ENCODE results near the gene CHST7. TPM values are rescaled to one million over a fixed set of nuclear protein-coding genes. Genes with fewer than 3 reads are reported as not detected.
"Not testable (repeated sequence)": the region's sequence is repeated elsewhere in the genome, so short reads cannot be mapped to it uniquely, and the experiment has no call there.

CHST7 gene
- total RNA-seq, 1 experiment from 2014 or later: 6.1 TPM

- ATAC-seq: no peak
- BruUV-seq (replicated peaks): no TSS peak
- no peak overlapping the region for H3K27ac ChIP-seq (ENCODE audit: low read length)
- intact Hi-C loops (cut with micrococcal nuclease; ENCODE audit: unreplicated experiment): no loop called here
- no peak overlapping the region for H3K4me3 ChIP-seq (ENCODE audit: low read depth in 2 of 2, low read length in 2 of 2)
- in situ Hi-C loops (cut with HindIII; ENCODE audit: low pct_unique_long_range_greater_than_20kb, low sequenced_read_pairs): no loop called here
- H3K9me3 ChIP-seq (ENCODE audit: control insufficient read depth, insufficient read depth, low read depth, low read length): no peaks in the 10 kb centered on the region
- H3K36me3 ChIP-seq (ENCODE audit: control insufficient read depth, insufficient read depth, low read length): no peaks in the 10 kb centered on the region
- H3K4me1 ChIP-seq (ENCODE audit: control insufficient read depth, insufficient read depth, low read length): no peaks in the 10 kb centered on the region
- ChIA-PET CTCF (no interaction called here), POLR2A (no interaction called here)
- TF ChIP-seq SIN3A (IDR thresholded peaks at IDR 0.05; ENCODE audit: borderline replicate concordance, insufficient read depth, low read depth, low read length) (no peak), TCF7L2 (IDR thresholded peaks at IDR 0.05; ENCODE audit: low read depth, low read length) (no peak), POLR2AphosphoS5 (IDR thresholded peaks at IDR 0.05; ENCODE audit: low read depth, low read length) (no peak)
- TF ChIP-seq, protein P1, sequence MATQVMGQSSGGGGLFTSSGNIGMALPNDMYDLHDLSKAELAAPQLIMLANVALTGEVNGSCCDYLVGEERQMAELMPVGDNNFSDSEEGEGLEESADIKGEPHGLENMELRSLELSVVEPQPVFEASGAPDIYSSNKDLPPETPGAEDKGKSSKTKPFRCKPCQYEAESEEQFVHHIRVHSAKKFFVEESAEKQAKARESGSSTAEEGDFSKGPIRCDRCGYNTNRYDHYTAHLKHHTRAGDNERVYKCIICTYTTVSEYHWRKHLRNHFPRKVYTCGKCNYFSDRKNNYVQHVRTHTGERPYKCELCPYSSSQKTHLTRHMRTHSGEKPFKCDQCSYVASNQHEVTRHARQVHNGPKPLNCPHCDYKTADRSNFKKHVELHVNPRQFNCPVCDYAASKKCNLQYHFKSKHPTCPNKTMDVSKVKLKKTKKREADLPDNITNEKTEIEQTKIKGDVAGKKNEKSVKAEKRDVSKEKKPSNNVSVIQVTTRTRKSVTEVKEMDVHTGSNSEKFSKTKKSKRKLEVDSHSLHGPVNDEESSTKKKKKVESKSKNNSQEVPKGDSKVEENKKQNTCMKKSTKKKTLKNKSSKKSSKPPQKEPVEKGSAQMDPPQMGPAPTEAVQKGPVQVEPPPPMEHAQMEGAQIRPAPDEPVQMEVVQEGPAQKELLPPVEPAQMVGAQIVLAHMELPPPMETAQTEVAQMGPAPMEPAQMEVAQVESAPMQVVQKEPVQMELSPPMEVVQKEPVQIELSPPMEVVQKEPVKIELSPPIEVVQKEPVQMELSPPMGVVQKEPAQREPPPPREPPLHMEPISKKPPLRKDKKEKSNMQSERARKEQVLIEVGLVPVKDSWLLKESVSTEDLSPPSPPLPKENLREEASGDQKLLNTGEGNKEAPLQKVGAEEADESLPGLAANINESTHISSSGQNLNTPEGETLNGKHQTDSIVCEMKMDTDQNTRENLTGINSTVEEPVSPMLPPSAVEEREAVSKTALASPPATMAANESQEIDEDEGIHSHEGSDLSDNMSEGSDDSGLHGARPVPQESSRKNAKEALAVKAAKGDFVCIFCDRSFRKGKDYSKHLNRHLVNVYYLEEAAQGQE (IDR thresholded peaks at IDR 0.05; ENCODE audit: insufficient read depth in 1 of 2, low read depth in 2 of 2, low read length in 1 of 2): no peak
- TF ChIP-seq, protein P2, sequence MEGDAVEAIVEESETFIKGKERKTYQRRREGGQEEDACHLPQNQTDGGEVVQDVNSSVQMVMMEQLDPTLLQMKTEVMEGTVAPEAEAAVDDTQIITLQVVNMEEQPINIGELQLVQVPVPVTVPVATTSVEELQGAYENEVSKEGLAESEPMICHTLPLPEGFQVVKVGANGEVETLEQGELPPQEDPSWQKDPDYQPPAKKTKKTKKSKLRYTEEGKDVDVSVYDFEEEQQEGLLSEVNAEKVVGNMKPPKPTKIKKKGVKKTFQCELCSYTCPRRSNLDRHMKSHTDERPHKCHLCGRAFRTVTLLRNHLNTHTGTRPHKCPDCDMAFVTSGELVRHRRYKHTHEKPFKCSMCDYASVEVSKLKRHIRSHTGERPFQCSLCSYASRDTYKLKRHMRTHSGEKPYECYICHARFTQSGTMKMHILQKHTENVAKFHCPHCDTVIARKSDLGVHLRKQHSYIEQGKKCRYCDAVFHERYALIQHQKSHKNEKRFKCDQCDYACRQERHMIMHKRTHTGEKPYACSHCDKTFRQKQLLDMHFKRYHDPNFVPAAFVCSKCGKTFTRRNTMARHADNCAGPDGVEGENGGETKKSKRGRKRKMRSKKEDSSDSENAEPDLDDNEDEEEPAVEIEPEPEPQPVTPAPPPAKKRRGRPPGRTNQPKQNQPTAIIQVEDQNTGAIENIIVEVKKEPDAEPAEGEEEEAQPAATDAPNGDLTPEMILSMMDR (IDR thresholded peaks at IDR 0.05): no peak
- no peak for DNase-seq (ENCODE audit: low read depth, low spot score)
- no peaks in the 10 kb centered on the region for H3K27me3 ChIP-seq (ENCODE audit: control insufficient read depth, insufficient read depth, low read length)
These were observed 42.1 kb upstream of the CHST7 start for GRCh38 chrX:46531442-46531841.

DNA sequence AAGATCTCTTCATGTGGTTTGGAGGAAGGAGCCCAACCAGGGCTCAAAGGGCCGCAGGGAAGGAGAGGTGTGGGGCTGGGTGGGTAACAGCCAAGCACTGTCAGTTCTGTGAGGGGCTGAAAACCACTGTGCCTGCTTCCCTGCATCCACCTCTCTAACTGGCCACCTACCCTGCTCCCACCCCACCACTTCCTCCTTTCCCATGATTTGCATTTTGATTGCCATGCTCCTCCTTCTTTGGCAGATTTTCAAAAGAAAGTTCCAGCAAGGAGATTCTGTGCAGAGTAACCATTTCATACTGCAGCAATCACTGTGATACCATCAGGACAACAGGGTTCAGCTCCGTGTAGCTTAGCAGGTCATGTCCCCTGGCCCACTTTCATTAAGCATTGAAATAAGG is 30.1 kb upstream of the CHST7 start:
- DNase-seq (ENCODE audit: low read depth, low spot score) (no peak), ATAC-seq (no peak)
- no peaks in the 10 kb centered on the region for H3K9me3 ChIP-seq (ENCODE audit: control insufficient read depth, insufficient read depth, low read depth, low read length)
- peaks cover 24% of the 10 kb centered on the region for H3K4me1 ChIP-seq (ENCODE audit: control insufficient read depth, insufficient read depth, low read length)
- POLR2A ChIA-PET: no interaction called here
- intact Hi-C loops (cut with micrococcal nuclease; ENCODE audit: unreplicated experiment) (no loop called here), in situ Hi-C loops (cut with HindIII; ENCODE audit: low pct_unique_long_range_greater_than_20kb, low sequenced_read_pairs) (no loop called here)
- H3K27me3 ChIP-seq (ENCODE audit: control insufficient read depth, insufficient read depth, low read length): no peaks in the 10 kb centered on the region
- TF ChIP-seq SIN3A (IDR thresholded peaks at IDR 0.05; ENCODE audit: borderline replicate concordance, insufficient read depth, low read depth, low read length) (no peak), TCF7L2 (IDR thresholded peaks at IDR 0.05; ENCODE audit: low read depth, low read length) (no peak), POLR2AphosphoS5 (IDR thresholded peaks at IDR 0.05; ENCODE audit: low read depth, low read length) (no peak)
- TF ChIP-seq, protein P2 (IDR thresholded peaks at IDR 0.05): no peak
- TF ChIP-seq, protein P1 (IDR thresholded peaks at IDR 0.05; ENCODE audit: insufficient read depth in 1 of 2, low read depth in 2 of 2, low read length in 1 of 2): no peak
- no TSS peak for BruUV-seq (replicated peaks)
- no peak overlapping the region for H3K4me3 ChIP-seq (ENCODE audit: low read depth in 2 of 2, low read length in 2 of 2)
- no peak overlapping the region for H3K27ac ChIP-seq (ENCODE audit: low read length)
- peaks cover 2% of the 10 kb centered on the region; the same call in 1 of the 2 replicates for H3K36me3 ChIP-seq (ENCODE audit: control insufficient read depth, insufficient read depth, low read length)
- CTCF ChIA-PET: no interaction called here

GRCh38 chrX:46544527-46544926 is 29.0 kb upstream of the CHST7 start:
- H3K36me3 ChIP-seq (ENCODE audit: control insufficient read depth, insufficient read depth, low read length); POLR2A ChIA-PET; in situ Hi-C loops (cut with HindIII; ENCODE audit: low pct_unique_long_range_greater_than_20kb, low sequenced_read_pairs); CTCF ChIA-PET; H3K9me3 ChIP-seq (ENCODE audit: control insufficient read depth, insufficient read depth, low read depth, low read length); intact Hi-C loops (cut with micrococcal nuclease; ENCODE audit: unreplicated experiment); DNase-seq (ENCODE audit: low read depth, low spot score); H3K27me3 ChIP-seq (ENCODE audit: control insufficient read depth, insufficient read depth, low read length); ATAC-seq; BruUV-seq (replicated peaks): not testable (repeated sequence)
- Histone ChIP-seq H3K4me1 (ENCODE audit: control insufficient read depth, insufficient read depth, low read length) (peaks cover 24% of the 10 kb centered on the region), H3K4me3 (ENCODE audit: low read depth in 2 of 2, low read length in 2 of 2) (peak overlapping the region; percentile 96 to 99), H3K27ac (ENCODE audit: low read length) (peak overlapping the region; percentile 95)
